Ascending aorta (tissue), 2 donors: Measurements from ENCODE around the gene ECI1. TPM values are rescaled to one million over a fixed set of nuclear protein-coding genes. Genes with fewer than 3 reads are reported as not detected.

Experiments used
- DNase-seq, 2 donors: peaks; one replicate each; pipeline ENCODE4 v3.0.0-alpha.2; 2019; ENCODE audit warnings: low spot score in 2 of 2
- H3K27ac ChIP-seq, 2 donors: fragments of 200-600 bp; sonication (generic); one replicate each; pipeline ENCODE4 v1.5.1; 2016 to 2017; ENCODE audit warnings: mild to moderate bottlenecking in 1 of 2
- H3K27me3 ChIP-seq: fragments of 200-600 bp; sonication (generic); one replicate; pipeline ENCODE4 v1.5.1; 2017
- H3K36me3 ChIP-seq, 2 donors: fragments of 200-600 bp; sonication (generic); one replicate each; pipeline ENCODE4 v1.5.1; 2016
- H3K4me1 ChIP-seq, 2 donors: fragments of 200-600 bp; sonication (generic); one replicate each; pipeline ENCODE4 v1.5.1; 2016 to 2017; ENCODE audit warnings: mild to moderate bottlenecking in 1 of 2
- H3K4me3 ChIP-seq, 2 donors: fragments of 200-600 bp; sonication (generic); one replicate each; pipeline ENCODE4 v1.5.1; 2016 to 2017; ENCODE audit warnings: mild to moderate bottlenecking in 1 of 2
- H3K9me3 ChIP-seq, 2 donors: fragments of 200-600 bp; sonication (generic); one replicate each; pipeline ENCODE4 v1.5.1; 2016
- CTCF ChIP-seq, 3 experiments: fragments of 200-600 bp in 2 of 3; fragments of 450-650 bp in 1 of 3; sonication (generic) in 2 of 3; IDR thresholded peaks; one replicate each; pipeline ENCODE4 v1.5.1; 2016 to 2019; ENCODE audit warnings: antibody characterized with exemption in 3 of 3, mild to moderate bottlenecking in 1 of 3, moderate library complexity in 1 of 3
- intact Hi-C: fragments of 100-400 bp; cut with DNase I; formaldehyde crosslinking; loops from one replicate; pipeline ENCODE4 v1.15.1; 2023
- total RNA-seq: library from RNA; depleted of rRNA; stranded (reverse); fragments of >200 nt; gene quantifications from one replicate; pipeline ENCODE4 v1.1.0, GENCODE V29; 2016

ECI1 gene
- total RNA-seq, 1 donor from 2014 or later, result 10.9 TPM

- DNase-seq, result no peak
- Histone ChIP-seq H3K27me3 (peaks cover 23% of the 10 kb centered on the region), H3K4me3 (no peak overlapping the region), H3K9me3 (no peaks in the 10 kb centered on the region), H3K4me1 (peaks cover 5 to 11% of the 10 kb centered on the region in 2 donors), H3K36me3 (no peaks in the 10 kb centered on the region), H3K27ac (no peak overlapping the region)
- intact Hi-C loops, result no loop called here
- TF ChIP-seq CTCF (IDR thresholded peaks at IDR 0.05), result no peak
Observed at GRCh38 chr16:2197765-2198164, 53.6 kb downstream of the ECI1 start.

- H3K4me3 ChIP-seq, result peak overlapping the region in 1 of 2 donors; percentile 52
- peaks cover 23% of the 10 kb centered on the region for H3K27me3 ChIP-seq
- no peaks in the 10 kb centered on the region for H3K36me3 ChIP-seq
- H3K4me1 ChIP-seq, result peaks cover 5 to 11% of the 10 kb centered on the region in 2 donors
- H3K27ac ChIP-seq, result no peak overlapping the region
- no peak for TF ChIP-seq CTCF (IDR thresholded peaks at IDR 0.05)
- no peak for DNase-seq
- intact Hi-C loops, result no loop called here
- no peaks in the 10 kb centered on the region for H3K9me3 ChIP-seq
Observed at GRCh38 chr16:2196981-2197511, 54.3 kb downstream of the ECI1 start.

- H3K27ac ChIP-seq, result no peak within 1 kb of the TSS
Observed at GRCh38 chr16:2196162-2196980, 55.0 kb downstream of the ECI1 start, which contains the start of gene CASKIN1. Gene CASKIN1, minus strand, starts transcription at chr16:2196605. Its CDS starts 173 bp downstream, at chr16:2196432.

GRCh38 chr16:2195322-2196161 is 55.8 kb downstream of the ECI1 start:
- Histone ChIP-seq H3K4me1 (peaks cover 5 to 11% of the 10 kb centered on the region in 2 donors), H3K27ac (no peak overlapping the region), H3K27me3 (peaks cover 23% of the 10 kb centered on the region), H3K36me3 (no peaks in the 10 kb centered on the region), H3K4me3 (peak overlapping the region; percentile 57 to 66), H3K9me3 (no peaks in the 10 kb centered on the region)
- no peak for DNase-seq
- no peak for TF ChIP-seq CTCF (IDR thresholded peaks at IDR 0.05)
- intact Hi-C loops, result no loop called here

More at GRCh38 chr16:2196162-2196980, 55.0 kb downstream of the ECI1 start, which contains the start of gene CASKIN1:
- H3K4me1 ChIP-seq, result peaks cover 5 to 11% of the 10 kb centered on the region in 2 donors
- no peak for TF ChIP-seq CTCF (IDR thresholded peaks at IDR 0.05)
- H3K27me3 ChIP-seq, result peaks cover 23% of the 10 kb centered on the region
- intact Hi-C loops, result no loop called here
- DNase-seq, result no peak
- H3K9me3 ChIP-seq, result no peaks in the 10 kb centered on the region
- no peaks in the 10 kb centered on the region for H3K36me3 ChIP-seq
- H3K4me3 ChIP-seq, result peak within 1 kb of the TSS; percentile 57 to 66

GRCh38 chr16:2194852-2195321 is 56.5 kb downstream of the ECI1 start:
- TF ChIP-seq CTCF (IDR thresholded peaks at IDR 0.05), result peak in 2 of 3 experiments; percentile 22 to 23
- DNase-seq, result no peak
- intact Hi-C loops, result no loop called here
- Histone ChIP-seq H3K36me3 (no peaks in the 10 kb centered on the region), H3K9me3 (no peaks in the 10 kb centered on the region), H3K27ac (no peak overlapping the region), H3K4me1 (peaks cover 5 to 11% of the 10 kb centered on the region in 2 donors), H3K4me3 (no peak overlapping the region), H3K27me3 (peaks cover 23% of the 10 kb centered on the region)
